ENCODE measurements around the gene RNASEH1.

DNA sequence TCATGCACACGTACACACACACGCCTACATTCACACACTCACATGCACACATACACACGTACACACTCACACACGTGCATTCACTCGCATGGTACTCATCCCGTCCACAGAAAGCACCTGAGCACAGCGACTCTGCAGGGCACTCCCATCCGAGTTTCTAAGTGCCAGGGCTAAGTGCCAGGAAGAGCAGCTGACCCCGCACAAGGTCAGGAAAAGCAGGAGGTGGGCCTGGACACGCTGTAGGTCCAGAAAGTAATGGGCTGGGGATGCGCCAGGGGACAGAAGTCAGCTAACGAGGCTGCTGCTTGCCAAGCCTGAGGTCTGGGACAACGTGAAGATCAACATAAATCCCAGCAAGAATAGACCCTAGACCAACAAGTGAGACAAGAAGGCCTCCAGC is 54.6 kb downstream of the RNASEH1 start:
- TF ChIP-seq, protein P1, sequence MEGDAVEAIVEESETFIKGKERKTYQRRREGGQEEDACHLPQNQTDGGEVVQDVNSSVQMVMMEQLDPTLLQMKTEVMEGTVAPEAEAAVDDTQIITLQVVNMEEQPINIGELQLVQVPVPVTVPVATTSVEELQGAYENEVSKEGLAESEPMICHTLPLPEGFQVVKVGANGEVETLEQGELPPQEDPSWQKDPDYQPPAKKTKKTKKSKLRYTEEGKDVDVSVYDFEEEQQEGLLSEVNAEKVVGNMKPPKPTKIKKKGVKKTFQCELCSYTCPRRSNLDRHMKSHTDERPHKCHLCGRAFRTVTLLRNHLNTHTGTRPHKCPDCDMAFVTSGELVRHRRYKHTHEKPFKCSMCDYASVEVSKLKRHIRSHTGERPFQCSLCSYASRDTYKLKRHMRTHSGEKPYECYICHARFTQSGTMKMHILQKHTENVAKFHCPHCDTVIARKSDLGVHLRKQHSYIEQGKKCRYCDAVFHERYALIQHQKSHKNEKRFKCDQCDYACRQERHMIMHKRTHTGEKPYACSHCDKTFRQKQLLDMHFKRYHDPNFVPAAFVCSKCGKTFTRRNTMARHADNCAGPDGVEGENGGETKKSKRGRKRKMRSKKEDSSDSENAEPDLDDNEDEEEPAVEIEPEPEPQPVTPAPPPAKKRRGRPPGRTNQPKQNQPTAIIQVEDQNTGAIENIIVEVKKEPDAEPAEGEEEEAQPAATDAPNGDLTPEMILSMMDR (conservative IDR thresholded peaks at IDR 0.05; ENCODE audit: low read length): no peak
- no peak for TF ChIP-seq EZH2phosphoT487 (IDR thresholded peaks at IDR 0.05; ENCODE audit: borderline replicate concordance)

Measured in Loucy (cell line).